H9 (cell line): Measurements from ENCODE around the gene CFAP57. TPM values are rescaled to one million over a fixed set of nuclear protein-coding genes. Genes with fewer than 3 reads are reported as not detected.

Source experiments
- DNase-seq: peaks from one replicate; pipeline ENCODE4 v3.0.0-alpha.2; 2017
- H2AFZ ChIP-seq: one replicate; pipeline ENCODE4 v1.6.1; 2013; ENCODE audit warnings: mild to moderate bottlenecking, low read length, control low read depth, moderate library complexity
- H2AK5ac ChIP-seq: 2 replicates; pipeline ENCODE4 v1.6.1; 2013; ENCODE audit warnings: low read length, control low read depth, mixed read lengths; ENCODE audit not compliant: insufficient read length
- H2BK120ac ChIP-seq: one replicate; pipeline ENCODE4 v1.6.1; 2013; ENCODE audit warnings: low read depth, mild to moderate bottlenecking, low read length, control low read depth, inconsistent platforms; ENCODE audit not compliant: poor library complexity, severe bottlenecking
- H2BK12ac ChIP-seq: 2 replicates; pipeline ENCODE4 v1.6.1; 2013; ENCODE audit warnings: low read length, control low read depth, mixed read lengths, low read depth; ENCODE audit not compliant: insufficient read length
- H2BK15ac ChIP-seq: 2 replicates; pipeline ENCODE4 v1.6.1; 2013; ENCODE audit warnings: low read depth, low read length, control low read depth
- H2BK20ac ChIP-seq: one replicate; pipeline ENCODE4 v1.6.1; 2013; ENCODE audit warnings: low read depth, mild to moderate bottlenecking, low read length, control low read depth, inconsistent platforms; ENCODE audit not compliant: poor library complexity, severe bottlenecking
- H2BK5ac ChIP-seq: 2 replicates; pipeline ENCODE4 v1.6.1; 2013; ENCODE audit warnings: low read length, control low read depth, mixed read lengths; ENCODE audit not compliant: insufficient read length
- H3K14ac ChIP-seq: 2 replicates; pipeline ENCODE4 v1.6.1; 2013; ENCODE audit warnings: low read length, control low read depth; ENCODE audit not compliant: insufficient read depth
- H3K18ac ChIP-seq: 2 replicates; pipeline ENCODE4 v1.6.1; 2013; ENCODE audit warnings: low read depth, mild to moderate bottlenecking, mixed read lengths, low read length, control low read depth; ENCODE audit not compliant: insufficient read length
- H3K23ac ChIP-seq: 2 replicates; pipeline ENCODE4 v1.6.1; 2013; ENCODE audit warnings: low read length, control low read depth, mixed read lengths, low read depth; ENCODE audit not compliant: insufficient read length
- H3K23me2 ChIP-seq: 2 replicates; pipeline ENCODE4 v1.6.1; 2013; ENCODE audit warnings: low read depth, mild to moderate bottlenecking, mixed read lengths, low read length, control low read depth; ENCODE audit not compliant: insufficient read length, poor library complexity, severe bottlenecking
- H3K27ac ChIP-seq: 2 replicates; pipeline ENCODE4 v1.5.1; 2013; ENCODE audit warnings: low read length, control low read depth, mixed read lengths, low read depth; ENCODE audit not compliant: insufficient read length
- H3K27me3 ChIP-seq: 2 replicates; pipeline ENCODE4 v1.6.1; 2013; ENCODE audit warnings: low read length, control low read depth, inconsistent platforms; ENCODE audit not compliant: insufficient read depth
- H3K4ac ChIP-seq: 2 replicates; pipeline ENCODE4 v1.6.1; 2013; ENCODE audit warnings: low read depth, mild to moderate bottlenecking, control low read depth, inconsistent platforms, low read length, moderate library complexity
- H3K4me1 ChIP-seq: 2 replicates; pipeline ENCODE4 v1.6.1; 2013; ENCODE audit warnings: low read length, control low read depth, inconsistent platforms; ENCODE audit not compliant: insufficient read depth
- H3K4me2 ChIP-seq: 2 replicates; pipeline ENCODE4 v1.6.1; 2013; ENCODE audit warnings: low read length, control low read depth, mixed read lengths; ENCODE audit not compliant: insufficient read length, insufficient read depth
- H3K56ac ChIP-seq: 2 replicates; pipeline ENCODE4 v1.6.1; 2013; ENCODE audit warnings: low read depth, mild to moderate bottlenecking, mixed read lengths, low read length, control low read depth; ENCODE audit not compliant: insufficient read length
- H3K79me1 ChIP-seq: 2 replicates; pipeline ENCODE4 v1.6.1; 2013; ENCODE audit warnings: low read depth, mild to moderate bottlenecking, moderate library complexity, low read length, control low read depth, inconsistent platforms; ENCODE audit not compliant: insufficient read depth, poor library complexity, severe bottlenecking
- H3K79me2 ChIP-seq: 2 replicates; pipeline ENCODE4 v1.6.1; 2013; ENCODE audit warnings: low read length, control low read depth, inconsistent platforms; ENCODE audit not compliant: insufficient read depth
- H3K9ac ChIP-seq: 2 replicates; pipeline ENCODE4 v1.6.1; 2013; ENCODE audit warnings: low read length, control low read depth, mixed read lengths; ENCODE audit not compliant: insufficient read length; ENCODE audit errors: extremely low read depth
- H3K9me3 ChIP-seq: one replicate; pipeline ENCODE4 v1.6.1; 2013; ENCODE audit warnings: low read depth, low read length, inconsistent platforms; ENCODE audit not compliant: control insufficient read depth
- H3T11ph ChIP-seq: one replicate; pipeline ENCODE4 v1.6.1; 2013; ENCODE audit warnings: mild to moderate bottlenecking, low read length, control low read depth, inconsistent platforms
- H4K20me1 ChIP-seq: one replicate; pipeline ENCODE4 v1.6.1; 2013; ENCODE audit not compliant: control insufficient read depth, insufficient read length, insufficient read depth
- H4K5ac ChIP-seq: 2 replicates; pipeline ENCODE4 v1.6.1; 2013; ENCODE audit warnings: low read depth, mild to moderate bottlenecking, mixed read lengths, low read length, control low read depth; ENCODE audit not compliant: insufficient read length
- H4K8ac ChIP-seq: replicated peaks from 2 replicates; pipeline ENCODE4 v1.6.1; 2013; ENCODE audit warnings: low read length, control low read depth, mixed read lengths, low read depth; ENCODE audit not compliant: insufficient read length
- H4K91ac ChIP-seq: 2 replicates; pipeline ENCODE4 v1.6.1; 2013; ENCODE audit warnings: low read depth, mild to moderate bottlenecking, moderate library complexity, mixed read lengths, low read length, control low read depth; ENCODE audit not compliant: insufficient read length
- H3K27ac Mint-ChIP-seq, 3 experiments: 2 replicates in 2 of 3; 3 replicates in 1 of 3; pipeline ENCODE4 v1.8.0; 2020 to 2021; ENCODE audit warnings: mixed read lengths in 3 of 3, mild to moderate bottlenecking in 1 of 3, moderate library complexity in 1 of 3
- H3K27me3 Mint-ChIP-seq: 2 replicates; pipeline ENCODE4 v1.8.0; 2021; ENCODE audit warnings: low read depth, mild to moderate bottlenecking, moderate library complexity, mixed read lengths
- H3K36me3 Mint-ChIP-seq, 3 experiments: 2 replicates in 2 of 3; 3 replicates in 1 of 3; pipeline ENCODE4 v1.8.0; 2020 to 2021; ENCODE audit warnings: low read depth in 3 of 3, mixed read lengths in 3 of 3; ENCODE audit not compliant: insufficient read depth in 1 of 3
- H3K4me1 Mint-ChIP-seq, 2 experiments: 2 replicates each; pipeline ENCODE4 v1.8.0; 2020; ENCODE audit warnings: mixed read lengths in 2 of 2
- H3K4me3 Mint-ChIP-seq, 2 experiments: 2 replicates in 1 of 2; 3 replicates in 1 of 2; pipeline ENCODE4 v1.8.0; 2020 to 2021; ENCODE audit warnings: mild to moderate bottlenecking in 2 of 2, mixed read lengths in 2 of 2, moderate library complexity in 1 of 2
- H3K9me3 Mint-ChIP-seq, 2 experiments: 2 replicates in 1 of 2; 3 replicates in 1 of 2; pipeline ENCODE4 v1.8.0; 2020; ENCODE audit warnings: mild to moderate bottlenecking in 2 of 2, mixed read lengths in 2 of 2, moderate library complexity in 1 of 2
- WGBS: extraction: QIAGEN DNeasy Blood & Tissue Kit; methylation state at CpG from one replicate; pipeline ENCODE4 v1.1.7; 2013; ENCODE audit warnings: missing lambda C conversion rate, low lambda C conversion rate, mixed read lengths; ENCODE audit not compliant: insufficient read length; ENCODE audit errors: extremely low coverage; 5-methylcytosine and 5-hydroxymethylcytosine counted together
- total RNA-seq: library from RNA; stranded (reverse); gene quantifications from 2 replicates; pipeline ENCODE4 v1.2.1, GENCODE V29; 2021
- TF ChIP-seq, protein P1 (sequence below): fragments of 200-600 bp; sonication (generic); conservative IDR thresholded peaks from 3 replicates; pipeline ENCODE4 v1.8.0; 2021; ENCODE audit warnings: antibody characterized with exemption, mild to moderate bottlenecking

CFAP57 gene
- total RNA-seq, 1 experiment from 2014 or later = 0.33 TPM

DNA sequence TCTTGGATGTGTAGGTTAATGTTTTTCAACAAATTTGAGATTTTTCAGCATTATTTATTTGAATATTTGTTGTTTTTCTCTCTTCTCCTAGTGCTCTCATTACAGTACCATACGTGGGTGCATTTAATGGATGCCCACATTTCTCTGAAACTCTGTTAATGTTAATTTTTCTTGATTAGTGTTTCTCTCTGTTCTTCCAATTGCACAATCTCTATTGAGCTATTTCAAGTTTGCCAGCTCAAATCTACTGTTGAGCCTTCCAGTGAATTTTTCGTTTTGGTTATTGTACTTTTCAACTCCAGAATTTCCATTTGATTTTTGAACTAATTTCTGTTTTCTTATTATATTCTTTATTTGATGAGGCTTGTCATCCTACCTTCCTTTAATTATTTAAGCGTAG, 31.7 kb downstream of the CFAP57 start:
- Mint-ChIP-seq H3K27me3 (no peaks in the 10 kb centered on the region), H3K36me3 (no peaks in the 10 kb centered on the region; a peak in 1 of 7 replicates), H3K9me3 (peaks cover 2 to 3% of the 10 kb centered on the region in 2 experiments; a peak in 2 of 5 replicates), H3K27ac (no peak overlapping the region), H3K4me3 (no peak overlapping the region), H3K4me1 (peaks cover 9 to 13% of the 10 kb centered on the region in 2 experiments)
- Histone ChIP-seq H2AFZ (no peak overlapping the region), H3K14ac (no peak overlapping the region), H3K27me3 (no peaks in the 10 kb centered on the region), H3K27ac (no peak overlapping the region), H4K20me1 (no peaks in the 10 kb centered on the region), H2BK120ac (no peak overlapping the region), H3K4me1 (peaks cover 8% of the 10 kb centered on the region; the same call in 1 of the 2 replicates), H2AK5ac (no peak overlapping the region), H3K56ac (no peak overlapping the region), H3K23me2 (no peaks in the 10 kb centered on the region), H2BK20ac (no peak overlapping the region), H3K4me2 (no peak overlapping the region), H4K8ac (no peak overlapping the region), H3K79me1 (no peaks in the 10 kb centered on the region), H2BK12ac (no peak overlapping the region), H2BK5ac (no peak overlapping the region), H3K23ac (no peak overlapping the region), H2BK15ac (no peak overlapping the region), H3K4ac (no peak overlapping the region), H3K9ac (no peak overlapping the region), H3K9me3 (no peaks in the 10 kb centered on the region), H4K91ac (no peak overlapping the region), H3K79me2 (no peaks in the 10 kb centered on the region), H3K18ac (no peak overlapping the region), H3T11ph (no peak overlapping the region), H4K5ac (no peak overlapping the region)
- TF ChIP-seq, protein P1, sequence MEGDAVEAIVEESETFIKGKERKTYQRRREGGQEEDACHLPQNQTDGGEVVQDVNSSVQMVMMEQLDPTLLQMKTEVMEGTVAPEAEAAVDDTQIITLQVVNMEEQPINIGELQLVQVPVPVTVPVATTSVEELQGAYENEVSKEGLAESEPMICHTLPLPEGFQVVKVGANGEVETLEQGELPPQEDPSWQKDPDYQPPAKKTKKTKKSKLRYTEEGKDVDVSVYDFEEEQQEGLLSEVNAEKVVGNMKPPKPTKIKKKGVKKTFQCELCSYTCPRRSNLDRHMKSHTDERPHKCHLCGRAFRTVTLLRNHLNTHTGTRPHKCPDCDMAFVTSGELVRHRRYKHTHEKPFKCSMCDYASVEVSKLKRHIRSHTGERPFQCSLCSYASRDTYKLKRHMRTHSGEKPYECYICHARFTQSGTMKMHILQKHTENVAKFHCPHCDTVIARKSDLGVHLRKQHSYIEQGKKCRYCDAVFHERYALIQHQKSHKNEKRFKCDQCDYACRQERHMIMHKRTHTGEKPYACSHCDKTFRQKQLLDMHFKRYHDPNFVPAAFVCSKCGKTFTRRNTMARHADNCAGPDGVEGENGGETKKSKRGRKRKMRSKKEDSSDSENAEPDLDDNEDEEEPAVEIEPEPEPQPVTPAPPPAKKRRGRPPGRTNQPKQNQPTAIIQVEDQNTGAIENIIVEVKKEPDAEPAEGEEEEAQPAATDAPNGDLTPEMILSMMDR = no peak
- no peak for DNase-seq
- WGBS = no CpG with 5 or more reads among the region's 3 CpGs
